Right lobe of liver (tissue), 4 donors: ENCODE measurements around the gene FOXC1.

Experiments used
- POLR2A ChIP-seq: fragments of 450-650 bp; IDR thresholded peaks from one replicate; pipeline ENCODE4 v1.6.1; 2017; ENCODE audit warnings: antibody characterized with exemption, mild to moderate bottlenecking
- TF ChIP-seq, protein P1 (sequence below), 4 donors: fragments of 200-600 bp in 3 of 4; fragments of 450-650 bp in 1 of 4; IDR thresholded peaks; one replicate each; pipeline versions ENCODE4 v1.5.1 to v1.8.0; 2016 to 2022; ENCODE audit warnings: antibody characterized with exemption in 4 of 4, mild to moderate bottlenecking in 2 of 4
- donor health status: DM: no; HTN: no; CAD: no.
- donor health status: DM: no; HTN: no; CAD: no.
- donor health status: DM: no; HTN: yes; CAD: no.

- TF ChIP-seq, protein P1, sequence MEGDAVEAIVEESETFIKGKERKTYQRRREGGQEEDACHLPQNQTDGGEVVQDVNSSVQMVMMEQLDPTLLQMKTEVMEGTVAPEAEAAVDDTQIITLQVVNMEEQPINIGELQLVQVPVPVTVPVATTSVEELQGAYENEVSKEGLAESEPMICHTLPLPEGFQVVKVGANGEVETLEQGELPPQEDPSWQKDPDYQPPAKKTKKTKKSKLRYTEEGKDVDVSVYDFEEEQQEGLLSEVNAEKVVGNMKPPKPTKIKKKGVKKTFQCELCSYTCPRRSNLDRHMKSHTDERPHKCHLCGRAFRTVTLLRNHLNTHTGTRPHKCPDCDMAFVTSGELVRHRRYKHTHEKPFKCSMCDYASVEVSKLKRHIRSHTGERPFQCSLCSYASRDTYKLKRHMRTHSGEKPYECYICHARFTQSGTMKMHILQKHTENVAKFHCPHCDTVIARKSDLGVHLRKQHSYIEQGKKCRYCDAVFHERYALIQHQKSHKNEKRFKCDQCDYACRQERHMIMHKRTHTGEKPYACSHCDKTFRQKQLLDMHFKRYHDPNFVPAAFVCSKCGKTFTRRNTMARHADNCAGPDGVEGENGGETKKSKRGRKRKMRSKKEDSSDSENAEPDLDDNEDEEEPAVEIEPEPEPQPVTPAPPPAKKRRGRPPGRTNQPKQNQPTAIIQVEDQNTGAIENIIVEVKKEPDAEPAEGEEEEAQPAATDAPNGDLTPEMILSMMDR (IDR thresholded peaks at IDR 0.05), result peak; percentile 92 to 94 (median 93)
- TF ChIP-seq POLR2A, result no peak
Measured at GRCh38 chr6:1596088-1596852, 13.4 kb upstream of the FOXC1 start.
